RWPE2 (cell line): ENCODE data around the gene SLC12A5.

ENCODE experiments used
- ATAC-seq: fragments of 200-7000 bp; cut with Tn5 transposase; 3 replicates; pipeline ENCODE4 v1.9.1; 2021; ENCODE audit warnings: low read depth
- DNase-seq: peaks from one replicate; pipeline ENCODE4 v3.0.0-alpha.2; 2020; ENCODE audit warnings: low spot score
- H3K27ac ChIP-seq: fragments of 450-650 bp; 2 replicates; pipeline ENCODE4 v1.5.1; 2017; ENCODE audit warnings: mild to moderate bottlenecking; ENCODE audit not compliant: poor library complexity, severe bottlenecking
- H3K27me3 ChIP-seq: fragments of 250-450 bp; sonication (Bioruptor Pico); 2 replicates; pipeline ENCODE4 v1.5.1; 2021; ENCODE audit warnings: mild to moderate bottlenecking, moderate library complexity; ENCODE audit not compliant: insufficient read depth, poor library complexity, severe bottlenecking
- H3K36me3 ChIP-seq: fragments of 250-450 bp; sonication (Bioruptor Pico); 2 replicates; pipeline ENCODE4 v1.5.1; 2020; ENCODE audit warnings: low read depth, mild to moderate bottlenecking, moderate library complexity
- H3K4me1 ChIP-seq: fragments of 250-450 bp; sonication (Bioruptor Pico); 2 replicates; pipeline ENCODE4 v1.5.1; 2021; ENCODE audit warnings: mild to moderate bottlenecking, moderate library complexity; ENCODE audit not compliant: insufficient read depth, poor library complexity, severe bottlenecking
- H3K4me3 ChIP-seq: fragments of 250-450 bp; sonication (Bioruptor Pico); 2 replicates; pipeline ENCODE4 v1.5.1; 2021; ENCODE audit warnings: mild to moderate bottlenecking, moderate library complexity; ENCODE audit not compliant: severe bottlenecking
- H3K9me3 ChIP-seq: fragments of 250-450 bp; sonication (Bioruptor Pico); 2 replicates; pipeline ENCODE4 v1.5.1; 2021; ENCODE audit warnings: mild to moderate bottlenecking, moderate library complexity; ENCODE audit not compliant: severe bottlenecking
- CTCF ChIP-seq: fragments of 450-650 bp; IDR thresholded peaks from one replicate; pipeline ENCODE4 v1.5.1; 2017; ENCODE audit warnings: mild to moderate bottlenecking, moderate library complexity; ENCODE audit not compliant: poor library complexity, severe bottlenecking

Gene SLC12A5

DNA sequence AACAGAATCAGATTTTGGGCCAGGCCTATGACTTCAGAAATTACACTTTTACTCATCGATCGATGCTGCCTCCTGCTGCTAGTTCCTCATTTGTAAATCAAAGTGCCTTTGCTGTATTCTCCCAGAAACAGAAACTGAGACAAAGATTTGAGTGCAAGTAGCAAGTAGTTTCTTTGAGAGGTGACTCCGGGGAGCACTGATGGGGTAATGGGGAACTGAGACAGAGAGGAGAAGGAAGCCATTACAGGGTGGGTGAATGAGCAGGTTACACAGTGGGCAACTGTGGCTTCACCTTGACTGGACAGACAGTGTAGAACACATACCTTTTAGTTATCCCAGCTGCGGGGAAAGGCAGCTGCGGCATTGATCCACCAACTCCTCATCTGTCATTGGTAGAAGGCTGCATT, 79.4 kb downstream of the SLC12A5 start:
- Histone ChIP-seq H3K4me1 (no peaks in the 10 kb centered on the region), H3K27me3 (peaks cover 42% of the 10 kb centered on the region), H3K4me3 (no peak overlapping the region), H3K27ac (no peak overlapping the region), H3K36me3 (no peaks in the 10 kb centered on the region), H3K9me3 (no peaks in the 10 kb centered on the region)
- TF ChIP-seq CTCF, result no peak
- DNase-seq (no peak), ATAC-seq (no peak)

DNA sequence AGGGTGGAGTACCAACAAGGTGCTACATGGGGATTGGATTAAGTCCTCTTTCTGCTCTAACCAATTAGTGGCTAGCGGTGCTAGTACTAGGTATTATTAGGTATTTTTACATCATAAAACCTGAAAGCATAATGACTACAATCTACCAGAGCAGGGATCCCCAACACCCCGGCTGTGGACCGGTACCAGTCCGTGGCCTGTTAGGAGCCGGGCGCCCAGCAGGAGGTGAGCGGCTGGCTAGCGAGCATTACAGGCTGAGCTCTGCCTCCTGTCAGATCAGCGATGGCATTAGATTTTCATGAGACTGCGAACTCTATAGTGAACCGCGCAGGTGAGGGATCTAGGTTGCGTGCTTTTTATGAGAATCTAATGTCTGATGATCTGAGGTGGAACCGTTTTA, 80.0 kb downstream of the SLC12A5 start:
- H3K36me3 ChIP-seq, result no peaks in the 10 kb centered on the region
- H3K27ac ChIP-seq, result no peak overlapping the region
- peak; percentile 70 for DNase-seq
- ATAC-seq, result no peak
- H3K9me3 ChIP-seq, result no peaks in the 10 kb centered on the region
- no peak for TF ChIP-seq CTCF
- no peaks in the 10 kb centered on the region for H3K4me1 ChIP-seq
- H3K4me3 ChIP-seq, result no peak overlapping the region
- peaks cover 42% of the 10 kb centered on the region for H3K27me3 ChIP-seq
